Activated naive CD4-positive, alpha-beta T cell treated with anti-CD3 and anti-CD28 coated beads, Interleukin-2, amount 50 U/mL, for 72 hours (primary cell): ENCODE results near the gene ATL2. TPM values are rescaled to one million over a fixed set of nuclear protein-coding genes. Genes with fewer than 3 reads are reported as not detected.

ENCODE experiments used
- ATAC-seq, 2 donors: fragments of 150-1000 bp; cut with Tn5 transposase; 2 replicates each; pipeline ENCODE4 v1.10.0; 2021; ENCODE audit warnings: mild to moderate bottlenecking in 2 of 2, moderate library complexity in 2 of 2
- DNase-seq, 2 donors: peaks; one replicate each; pipeline ENCODE4 v3.0.0; 2021 to 2022; ENCODE audit warnings: low spot score in 2 of 2
- H3K27ac Mint-ChIP-seq, 2 donors: one replicate each; pipeline ENCODE4 v1.8.0; 2022; ENCODE audit warnings: mild to moderate bottlenecking in 2 of 2, mixed read lengths in 2 of 2
- H3K36me3 Mint-ChIP-seq, 2 donors: one replicate each; pipeline ENCODE4 v1.8.0; 2022; ENCODE audit warnings: mixed read lengths in 2 of 2
- H3K9me3 Mint-ChIP-seq, 2 donors: one replicate each; pipeline ENCODE4 v1.8.0; 2022; ENCODE audit warnings: mixed read lengths in 2 of 2
- total RNA-seq, 2 donors: library from RNA; stranded (reverse); gene quantifications; one replicate each; pipeline ENCODE4 v1.2.3, GENCODE V29; 2022

ATL2 gene
- total RNA-seq, 2 donors from 2014 or later, result 46.3 to 55.8 TPM

GRCh38 chr2:38254796-38255195 lies 122.3 kb downstream of the ATL2 start:
- no peaks in the 10 kb centered on the region for H3K36me3 Mint-ChIP-seq
- H3K27ac Mint-ChIP-seq, result no peak overlapping the region
- ATAC-seq (no peak), DNase-seq (no peak)
- H3K9me3 Mint-ChIP-seq, result no peaks in the 10 kb centered on the region

- Mint-ChIP-seq H3K9me3 (no peaks in the 10 kb centered on the region), H3K27ac (no peak overlapping the region), H3K36me3 (no peaks in the 10 kb centered on the region)
- DNase-seq (no peak), ATAC-seq (no peak)
Measured at GRCh38 chr2:38251940-38252339, 125.1 kb downstream of the ATL2 start.

GRCh38 chr2:38248707-38249106 lies 128.4 kb downstream of the ATL2 start:
- DNase-seq (no peak), ATAC-seq (no peak)
- Mint-ChIP-seq H3K9me3 (no peaks in the 10 kb centered on the region), H3K27ac (no peak overlapping the region), H3K36me3 (no peaks in the 10 kb centered on the region)

GRCh38 chr2:38248255-38248654 lies 128.8 kb downstream of the ATL2 start:
- Mint-ChIP-seq H3K27ac (no peak overlapping the region), H3K36me3 (no peaks in the 10 kb centered on the region), H3K9me3 (no peaks in the 10 kb centered on the region)
- ATAC-seq (no peak), DNase-seq (no peak)

GRCh38 chr2:38246105-38246504 lies 131.0 kb downstream of the ATL2 start:
- no peaks in the 10 kb centered on the region for H3K9me3 Mint-ChIP-seq
- ATAC-seq (no peak), DNase-seq (no peak)
- no peaks in the 10 kb centered on the region for H3K36me3 Mint-ChIP-seq
- H3K27ac Mint-ChIP-seq, result no peak overlapping the region

- no peaks in the 10 kb centered on the region for H3K9me3 Mint-ChIP-seq
- ATAC-seq (no peak), DNase-seq (no peak)
- H3K36me3 Mint-ChIP-seq, result no peaks in the 10 kb centered on the region
- no peak overlapping the region for H3K27ac Mint-ChIP-seq
Measured at GRCh38 chr2:38245114-38245641, 131.9 kb downstream of the ATL2 start.

- H3K36me3 Mint-ChIP-seq, result no peaks in the 10 kb centered on the region
- H3K9me3 Mint-ChIP-seq, result no peaks in the 10 kb centered on the region
- ATAC-seq, result no peak
- no peak for DNase-seq
- H3K27ac Mint-ChIP-seq, result no peak overlapping the region
Measured at GRCh38 chr2:38244301-38244700, 132.8 kb downstream of the ATL2 start.

Other genes with a start within 250 kb of the ATL2 start
- gene HNRNPLL, start 225.7 kb upstream of the ATL2 start, total RNA-seq, result 10 to 100 TPM; 49.1 to 61.8 TPM